ENCODE data around the gene MTA2.
A peak's percentile ranks its signal among the peaks of the same experiment; 100 is the strongest.

DNA sequence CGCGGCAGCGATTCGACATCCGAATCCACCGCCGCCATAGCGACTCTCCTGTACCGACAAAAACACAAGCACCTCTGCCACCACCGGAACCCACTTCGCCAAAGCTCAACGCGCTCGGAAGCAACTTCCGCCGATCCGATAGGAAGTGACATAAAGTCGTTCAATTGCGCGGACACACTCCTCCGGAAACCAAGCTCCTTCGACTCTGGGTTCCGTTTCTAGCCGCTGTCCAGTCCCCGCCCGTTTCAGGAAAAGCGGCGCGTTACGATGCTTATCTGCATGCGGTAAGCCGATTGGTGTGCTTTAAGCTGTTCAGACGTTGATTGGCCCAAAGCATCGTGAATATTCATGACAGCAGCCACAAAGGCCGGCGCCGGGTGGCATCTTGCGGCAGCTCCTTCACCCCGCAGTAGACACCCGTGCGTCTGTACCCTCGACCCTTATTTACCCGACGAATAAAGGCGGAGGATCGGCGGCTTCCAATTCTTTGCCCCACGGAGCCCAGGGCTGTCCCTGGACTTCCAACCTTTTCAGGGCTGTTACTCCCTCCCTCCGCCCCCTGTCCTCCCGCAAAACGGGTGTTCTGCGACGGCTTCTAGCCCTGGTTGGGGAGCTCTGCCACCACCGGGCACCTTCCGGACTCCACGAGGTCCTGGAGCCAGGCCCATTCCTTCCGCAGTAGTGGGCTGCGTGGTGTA is 10.1 kb downstream of the MTA2 start, which contains the start of gene TUT1:
- TF ChIP-seq ZNF274 (IDR thresholded peaks at IDR 0.05; ENCODE audit: low read depth, low read length) (no peak), SUZ12 (IDR thresholded peaks at IDR 0.05; ENCODE audit: extremely low read depth, insufficient read depth, insufficient read length) (no peak), YY1 (IDR thresholded peaks at IDR 0.05; ENCODE audit: insufficient read depth, insufficient read length) (peak; percentile 45)

Data from NT2/D1 (cell line).